ENCODE data around the gene CDHR5.

The CDHR5 gene

DNA sequence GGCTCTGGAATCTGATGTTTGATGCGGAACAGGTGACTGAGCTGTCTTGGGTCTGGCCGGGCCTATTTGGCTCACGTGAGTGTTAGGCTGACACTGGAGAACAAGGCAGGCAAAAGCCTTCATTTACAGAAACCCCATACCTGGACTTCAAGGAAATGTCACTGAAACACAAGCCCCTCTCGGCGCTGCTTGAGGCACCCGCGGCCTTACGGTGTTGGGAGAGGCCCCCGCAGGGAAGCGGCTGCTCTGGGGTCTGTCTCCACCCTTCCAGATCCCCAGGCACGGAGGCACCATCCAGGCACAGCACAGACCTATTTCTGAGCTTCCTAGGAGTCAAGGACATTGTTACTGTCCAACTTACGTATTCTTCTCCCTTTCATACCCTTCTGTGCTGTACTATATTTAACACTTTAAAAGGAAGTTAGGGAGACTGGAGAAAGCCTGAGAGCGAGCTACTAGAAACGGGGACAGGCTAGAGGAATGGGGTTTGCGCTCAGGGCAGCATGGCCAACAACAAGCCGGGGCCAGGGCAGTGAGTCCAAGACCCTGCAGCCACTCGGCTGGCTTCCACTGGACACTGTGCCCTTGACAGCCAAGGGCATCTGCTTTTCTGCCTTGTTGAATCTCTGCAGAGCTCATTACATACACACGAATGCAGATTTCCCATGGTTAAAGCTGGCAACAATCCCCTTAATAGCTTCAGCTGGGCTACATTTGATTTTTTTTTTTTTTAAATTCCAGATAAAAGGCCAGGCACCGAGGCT lies 36.1 kb upstream of the CDHR5 start:
- TF ChIP-seq, protein P1, sequence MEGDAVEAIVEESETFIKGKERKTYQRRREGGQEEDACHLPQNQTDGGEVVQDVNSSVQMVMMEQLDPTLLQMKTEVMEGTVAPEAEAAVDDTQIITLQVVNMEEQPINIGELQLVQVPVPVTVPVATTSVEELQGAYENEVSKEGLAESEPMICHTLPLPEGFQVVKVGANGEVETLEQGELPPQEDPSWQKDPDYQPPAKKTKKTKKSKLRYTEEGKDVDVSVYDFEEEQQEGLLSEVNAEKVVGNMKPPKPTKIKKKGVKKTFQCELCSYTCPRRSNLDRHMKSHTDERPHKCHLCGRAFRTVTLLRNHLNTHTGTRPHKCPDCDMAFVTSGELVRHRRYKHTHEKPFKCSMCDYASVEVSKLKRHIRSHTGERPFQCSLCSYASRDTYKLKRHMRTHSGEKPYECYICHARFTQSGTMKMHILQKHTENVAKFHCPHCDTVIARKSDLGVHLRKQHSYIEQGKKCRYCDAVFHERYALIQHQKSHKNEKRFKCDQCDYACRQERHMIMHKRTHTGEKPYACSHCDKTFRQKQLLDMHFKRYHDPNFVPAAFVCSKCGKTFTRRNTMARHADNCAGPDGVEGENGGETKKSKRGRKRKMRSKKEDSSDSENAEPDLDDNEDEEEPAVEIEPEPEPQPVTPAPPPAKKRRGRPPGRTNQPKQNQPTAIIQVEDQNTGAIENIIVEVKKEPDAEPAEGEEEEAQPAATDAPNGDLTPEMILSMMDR (IDR thresholded peaks at IDR 0.05; ENCODE audit: low read depth, low read length, missing control alignments): no peak
- no peak for DNase-seq (ENCODE audit: extremely low read depth, low read depth)
- no peak overlapping the region for H3K4me3 ChIP-seq (replicated peaks; ENCODE audit: low read depth, low read length)

DNA sequence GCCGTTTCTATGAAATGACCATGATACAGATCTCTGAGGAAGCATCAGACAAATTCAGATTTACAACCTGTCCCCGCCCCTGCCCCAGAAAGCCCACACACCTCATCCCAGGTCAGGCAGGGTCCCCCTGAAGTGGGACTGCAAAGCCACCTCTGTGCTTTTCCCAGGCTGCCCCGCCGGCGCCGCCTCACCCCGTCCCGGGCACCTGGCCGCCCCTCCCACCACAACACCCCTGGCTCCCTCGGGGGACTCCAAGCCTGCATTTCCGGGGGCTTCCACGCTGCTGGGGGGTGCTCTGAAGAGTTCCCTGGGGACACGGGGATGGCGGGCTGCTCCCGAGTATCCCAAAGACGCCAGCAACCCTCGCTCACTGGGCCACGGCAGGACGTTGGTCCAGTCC lies 35.5 kb upstream of the CDHR5 start:
- TF ChIP-seq, protein P1 (IDR thresholded peaks at IDR 0.05; ENCODE audit: low read depth, low read length, missing control alignments): no peak
- DNase-seq (ENCODE audit: extremely low read depth, low read depth): no peak
- no peak overlapping the region for H3K4me3 ChIP-seq (replicated peaks; ENCODE audit: low read depth, low read length)

DNA sequence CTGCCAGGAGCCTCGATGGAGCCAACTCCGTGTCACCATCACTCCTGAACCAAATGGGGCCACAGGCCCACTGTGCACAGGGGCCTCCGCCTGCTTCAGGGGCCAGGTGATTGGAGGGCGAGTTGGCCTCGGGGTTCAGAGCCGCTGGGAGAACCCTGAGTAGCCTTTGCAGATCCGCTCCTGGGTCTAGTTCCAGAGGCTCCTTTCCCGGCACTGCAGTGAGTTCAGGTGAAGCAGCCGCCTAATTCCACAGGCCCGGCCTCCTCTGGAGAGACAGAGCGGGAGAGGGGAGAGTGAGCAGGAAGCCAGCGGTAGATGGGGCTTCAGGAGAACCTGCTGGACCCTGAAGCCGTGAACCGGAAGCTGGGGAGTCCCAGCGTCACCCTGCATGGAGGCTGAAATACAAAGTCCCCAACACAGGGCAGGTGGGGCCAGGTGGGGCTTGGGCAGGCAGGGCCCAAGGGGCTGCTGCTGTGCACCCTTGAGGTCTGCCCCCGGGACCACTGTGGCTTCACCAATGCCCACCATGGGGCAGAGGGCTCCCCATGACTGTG lies 34.9 kb upstream of the CDHR5 start:
- TF ChIP-seq, protein P1 (IDR thresholded peaks at IDR 0.05; ENCODE audit: low read depth, low read length, missing control alignments): no peak
- DNase-seq (ENCODE audit: extremely low read depth, low read depth): no peak

GRCh38 chr11:657691-658126 lies 33.0 kb upstream of the CDHR5 start:
- DNase-seq (ENCODE audit: extremely low read depth, low read depth): no peak
- TF ChIP-seq, protein P1 (IDR thresholded peaks at IDR 0.05; ENCODE audit: low read depth, low read length, missing control alignments): no peak
- no peak overlapping the region for H3K4me3 ChIP-seq (replicated peaks; ENCODE audit: low read depth, low read length)

More for the DNA sequence above, 34.9 kb upstream of the CDHR5 start:
- H3K4me3 ChIP-seq (replicated peaks; ENCODE audit: low read depth, low read length): no peak overlapping the region

DNA sequence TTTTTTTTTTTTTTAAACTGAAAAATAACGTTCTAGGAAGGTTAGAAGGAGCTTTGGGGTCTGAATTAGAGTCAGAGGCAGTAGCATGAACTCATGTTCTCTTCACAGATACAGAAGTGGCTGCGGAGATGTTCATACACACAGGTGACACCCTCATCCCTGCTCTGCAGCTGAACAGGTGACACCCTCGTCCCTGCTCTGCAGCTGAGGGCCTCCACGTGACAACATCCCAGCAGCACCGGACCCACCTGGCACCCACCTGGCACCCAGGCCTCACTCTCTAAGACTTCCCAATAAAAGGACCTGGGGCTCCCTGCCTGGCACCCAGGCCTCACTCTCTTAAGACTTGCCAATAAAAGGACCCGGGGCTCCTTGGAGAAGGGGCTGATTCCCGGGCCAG lies 32.1 kb upstream of the CDHR5 start:
- TF ChIP-seq, protein P1 (IDR thresholded peaks at IDR 0.05; ENCODE audit: low read depth, low read length, missing control alignments): no peak
- no peak overlapping the region for H3K4me3 ChIP-seq (replicated peaks; ENCODE audit: low read depth, low read length)
- DNase-seq (ENCODE audit: extremely low read depth, low read depth): no peak

DNA sequence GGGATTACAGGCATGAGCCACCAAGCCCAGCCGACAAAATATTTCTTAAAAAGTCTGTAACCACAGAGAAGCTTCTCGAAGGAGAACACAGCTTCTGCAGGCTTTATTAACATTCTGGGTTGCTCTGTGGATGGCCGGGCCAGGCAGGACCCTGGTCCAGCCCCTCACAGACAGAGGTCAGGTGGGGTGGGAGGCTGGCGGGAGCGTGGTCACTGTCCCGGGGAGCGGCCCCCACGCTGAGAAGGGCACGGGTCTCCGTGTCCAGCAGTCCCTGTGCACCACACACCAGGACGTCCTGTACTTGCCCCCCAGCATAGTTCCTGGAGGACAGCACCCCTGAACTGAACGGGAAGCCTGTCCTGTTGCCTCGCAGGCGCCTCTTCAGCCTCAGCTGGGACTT lies 31.7 kb upstream of the CDHR5 start:
- DNase-seq (ENCODE audit: extremely low read depth, low read depth): no peak
- H3K4me3 ChIP-seq (replicated peaks; ENCODE audit: low read depth, low read length): no peak overlapping the region
- TF ChIP-seq, protein P1 (IDR thresholded peaks at IDR 0.05; ENCODE audit: low read depth, low read length, missing control alignments): no peak
